ENCODE data around the gene SLC43A1.

SLC43A1 gene

GRCh38 chr11:57461841-57462489 is 53.5 kb downstream of the SLC43A1 start:
- no peak for TF ChIP-seq MYC (IDR thresholded peaks at IDR 0.05; ENCODE audit: low read depth, low read length)
- no peak for TF ChIP-seq MAX (IDR thresholded peaks at IDR 0.05; ENCODE audit: low read depth, low read length)
- no peak for TF ChIP-seq POLR2A (IDR thresholded peaks at IDR 0.05; ENCODE audit: extremely low read depth, insufficient read length)
- TF ChIP-seq CTCF (IDR thresholded peaks at IDR 0.05; ENCODE audit: low read depth, low read length): no peak
- no peak overlapping the region for H3K4me3 ChIP-seq (ENCODE audit: low read depth, low read length)
- DNase-seq (ENCODE audit: low read depth): no peak

GRCh38 chr11:57460758-57461749 is 54.4 kb downstream of the SLC43A1 start:
- no peak for DNase-seq (ENCODE audit: low read depth)
- no peak overlapping the region for H3K4me3 ChIP-seq (ENCODE audit: low read depth, low read length)
- TF ChIP-seq MYC (IDR thresholded peaks at IDR 0.05; ENCODE audit: low read depth, low read length) (no peak), POLR2A (IDR thresholded peaks at IDR 0.05; ENCODE audit: extremely low read depth, insufficient read length) (no peak), CTCF (IDR thresholded peaks at IDR 0.05; ENCODE audit: low read depth, low read length) (no peak), MAX (IDR thresholded peaks at IDR 0.05; ENCODE audit: low read depth, low read length) (no peak)

GRCh38 chr11:57460022-57460757 is 55.3 kb downstream of the SLC43A1 start, which contains the start of gene RTN4RL2:
TSS of gene RTN4RL2 (plus strand) at chr11:57460528. CDS start at chr11:57460866, 338 bp downstream.
- peak within 1 kb of the TSS; percentile 17 for H3K4me3 ChIP-seq (ENCODE audit: low read depth, low read length)
- TF ChIP-seq MYC (IDR thresholded peaks at IDR 0.05; ENCODE audit: low read depth, low read length) (0 out of 2 replicates have a peak, but pooled peaks have one; percentile 31), POLR2A (IDR thresholded peaks at IDR 0.05; ENCODE audit: extremely low read depth, insufficient read length) (no peak), CTCF (IDR thresholded peaks at IDR 0.05; ENCODE audit: low read depth, low read length) (peak; percentile 50), MAX (IDR thresholded peaks at IDR 0.05; ENCODE audit: low read depth, low read length) (peak; percentile 34)
- DNase-seq (ENCODE audit: low read depth): peak; percentile 82

GRCh38 chr11:57459164-57460021 is 56.1 kb downstream of the SLC43A1 start:
- peak; percentile 50 for DNase-seq (ENCODE audit: low read depth)
- TF ChIP-seq MYC (IDR thresholded peaks at IDR 0.05; ENCODE audit: low read depth, low read length) (no peak), MAX (IDR thresholded peaks at IDR 0.05; ENCODE audit: low read depth, low read length) (no peak), POLR2A (IDR thresholded peaks at IDR 0.05; ENCODE audit: extremely low read depth, insufficient read length) (no peak), CTCF (IDR thresholded peaks at IDR 0.05; ENCODE audit: low read depth, low read length) (no peak)
- peak overlapping the region; percentile 49 for H3K4me3 ChIP-seq (ENCODE audit: low read depth, low read length)

All from NB4 (cell line).